GM23338 (cell line): Measurements from ENCODE around the gene TTYH3. TPM values are rescaled to one million over a fixed set of nuclear protein-coding genes. Genes with fewer than 3 reads are reported as not detected.

Experiments used
- ATAC-seq: fragments of 200-7000 bp; cut with Tn5 transposase; 3 replicates; pipeline ENCODE4 v1.9.1; 2020
- DNase-seq: peaks from one replicate; pipeline ENCODE4 v3.0.0-alpha.2; 2015; ENCODE audit warnings: low spot score
- H2AFZ ChIP-seq: fragments of 200-600 bp; sonication (generic); 2 replicates; pipeline ENCODE4 v1.8.0; 2016; ENCODE audit warnings: antibody characterized with exemption, mild to moderate bottlenecking, moderate library complexity
- H3F3A ChIP-seq: fragments of 200-600 bp; sonication (generic); replicated peaks from 2 replicates; pipeline ENCODE4 v1.8.0; 2017; ENCODE audit warnings: antibody characterized with exemption, mixed run types, low read depth
- H3K27ac ChIP-seq: fragments of 200-600 bp; sonication (generic); 2 replicates; pipeline ENCODE4 v1.6.1; 2016; ENCODE audit warnings: low read depth
- H3K27me3 ChIP-seq: fragments of 200-600 bp; sonication (generic); 2 replicates; pipeline ENCODE4 v1.8.0; 2016; ENCODE audit warnings: mild to moderate bottlenecking, mixed run types, moderate library complexity; ENCODE audit not compliant: insufficient read depth
- H3K36me3 ChIP-seq: fragments of 200-600 bp; sonication (generic); 2 replicates; pipeline ENCODE4 v1.8.0; 2016; ENCODE audit warnings: mild to moderate bottlenecking; ENCODE audit not compliant: insufficient read depth
- H3K4me1 ChIP-seq: fragments of 200-600 bp; sonication (generic); 2 replicates; pipeline ENCODE4 v1.8.0; 2016; ENCODE audit warnings: mild to moderate bottlenecking, moderate library complexity; ENCODE audit not compliant: insufficient read depth
- H3K4me2 ChIP-seq: fragments of 200-600 bp; sonication (generic); 2 replicates; pipeline ENCODE4 v1.7.1; 2017; ENCODE audit warnings: mixed run types
- H3K4me3 ChIP-seq: fragments of 200-600 bp; sonication (generic); 2 replicates; pipeline ENCODE4 v1.6.1; 2016; ENCODE audit warnings: mixed run types
- H3K79me2 ChIP-seq: fragments of 200-600 bp; sonication (generic); replicated peaks from 2 replicates; pipeline ENCODE4 v1.8.0; 2017; ENCODE audit warnings: mild to moderate bottlenecking; ENCODE audit not compliant: insufficient read depth
- H3K9me2 ChIP-seq: fragments of 200-600 bp; sonication (generic); 2 replicates; pipeline ENCODE4 v1.8.0; 2017; ENCODE audit not compliant: insufficient read depth
- H4K20me1 ChIP-seq: fragments of 200-600 bp; sonication (generic); replicated peaks from 2 replicates; pipeline ENCODE4 v1.8.0; 2017; ENCODE audit warnings: mild to moderate bottlenecking; ENCODE audit not compliant: insufficient read depth
- H3K27ac Mint-ChIP-seq: 2 replicates; pipeline ENCODE4 v1.8.0; 2020; ENCODE audit warnings: inconsistent platforms, mild to moderate bottlenecking, moderate library complexity, mixed read lengths
- H3K27me3 Mint-ChIP-seq: 3 replicates; pipeline ENCODE4 v1.8.0; 2022; ENCODE audit warnings: low read depth, mild to moderate bottlenecking, moderate library complexity, mixed read lengths, inconsistent platforms; ENCODE audit not compliant: insufficient read depth, poor library complexity
- H3K36me3 Mint-ChIP-seq: 3 replicates; pipeline ENCODE4 v1.8.0; 2021; ENCODE audit warnings: low read depth, mild to moderate bottlenecking, inconsistent platforms, moderate library complexity, mixed read lengths
- H3K4me1 Mint-ChIP-seq: 3 replicates; pipeline ENCODE4 v1.8.0; 2020; ENCODE audit warnings: mild to moderate bottlenecking, inconsistent platforms, mixed read lengths
- H3K4me3 Mint-ChIP-seq: 3 replicates; pipeline ENCODE4 v1.8.0; 2021; ENCODE audit warnings: moderate library complexity, mild to moderate bottlenecking, inconsistent platforms, mixed read lengths
- H3K9me3 Mint-ChIP-seq: 3 replicates; pipeline ENCODE4 v1.8.0; 2020; ENCODE audit warnings: moderate library complexity, mild to moderate bottlenecking, inconsistent platforms, mixed read lengths
- CREB1 ChIP-seq: fragments of 250-450 bp; sonication (Bioruptor Pico); IDR thresholded peaks from 2 replicates; pipeline ENCODE4 v1.5.0; 2020; ENCODE audit warnings: low read depth, mild to moderate bottlenecking, moderate library complexity
- CTCF ChIP-seq, 2 experiments: fragments of 200-600 bp in 1 of 2; sonication (generic) in 1 of 2; conservative IDR thresholded peaks; 2 replicates each; pipeline versions ENCODE4 v1.5.1 to v1.6.1; 2016 to 2017; ENCODE audit warnings: antibody characterized with exemption in 2 of 2, low read depth in 2 of 2, mild to moderate bottlenecking in 2 of 2, moderate library complexity in 1 of 2
- ETS1 ChIP-seq: IDR thresholded peaks from 2 replicates; pipeline ENCODE4 v1.6.1; 2016; ENCODE audit warnings: antibody characterized with exemption
- EZH2 ChIP-seq: fragments of 200-600 bp; sonication (generic); IDR thresholded peaks from one replicate; pipeline ENCODE4 v1.8.0; 2017; ENCODE audit warnings: antibody characterized with exemption, mild to moderate bottlenecking, low read depth; ENCODE audit not compliant: unreplicated experiment
- EZH2phosphoT487 ChIP-seq: fragments of 200-600 bp; sonication (generic); IDR thresholded peaks from one replicate; pipeline ENCODE4 v1.8.1; 2018; ENCODE audit warnings: antibody characterized with exemption; ENCODE audit not compliant: unreplicated experiment
- JUNB ChIP-seq: IDR thresholded peaks from one replicate; pipeline ENCODE4 v1.6.1; 2016; ENCODE audit warnings: antibody characterized with exemption; ENCODE audit not compliant: unreplicated experiment
- NANOG ChIP-seq: IDR thresholded peaks from 2 replicates; pipeline ENCODE4 v1.6.1; 2016; ENCODE audit warnings: antibody characterized with exemption, borderline replicate concordance
- POLR2AphosphoS5 ChIP-seq: IDR thresholded peaks from 2 replicates; pipeline ENCODE4 v1.6.1; 2016; ENCODE audit warnings: antibody characterized with exemption, low read depth
- STAT1 ChIP-seq: IDR thresholded peaks from one replicate; pipeline ENCODE4 v1.6.1; 2016; ENCODE audit warnings: antibody characterized with exemption; ENCODE audit not compliant: unreplicated experiment
- ZNF114 ChIP-seq: fragments of 250-450 bp; sonication (Bioruptor Pico); IDR thresholded peaks from 2 replicates; pipeline ENCODE4 v1.5.0; 2020; ENCODE audit warnings: mild to moderate bottlenecking, moderate library complexity
- ZNF331 ChIP-seq: fragments of 250-450 bp; sonication (Bioruptor Pico); IDR thresholded peaks from 2 replicates; pipeline ENCODE4 v1.5.0; 2020; ENCODE audit warnings: low read depth, mild to moderate bottlenecking, moderate library complexity
- ZNF462 ChIP-seq: fragments of 250-450 bp; sonication (Bioruptor Pico); IDR thresholded peaks from 2 replicates; pipeline ENCODE4 v1.5.0; 2020; ENCODE audit warnings: mild to moderate bottlenecking, moderate library complexity
- polyA plus RNA-seq: library from polyadenylated mRNA; unstranded; fragments of >200 nt; fragmentation: Nextera tagmentation; extraction: Ambion mirVana; gene quantifications from 2 replicates; pipeline ENCODE4 v1.2.1, GENCODE V29; 2016
- total RNA-seq: library from RNA; depleted of rRNA; stranded (reverse); fragments of >200 nt; shearing (Covaris generic); gene quantifications from 2 replicates; pipeline ENCODE4 v1.2.3, GENCODE V29; 2014
- TF ChIP-seq, protein P1 (sequence below): IDR thresholded peaks from one replicate; pipeline ENCODE4 v1.6.1; 2018; ENCODE audit warnings: antibody characterized with exemption; ENCODE audit not compliant: unreplicated experiment

TTYH3 gene
- total and polyA plus RNA-seq, 2 experiments from 2014 or later = 59.6 to 126 TPM

DNA sequence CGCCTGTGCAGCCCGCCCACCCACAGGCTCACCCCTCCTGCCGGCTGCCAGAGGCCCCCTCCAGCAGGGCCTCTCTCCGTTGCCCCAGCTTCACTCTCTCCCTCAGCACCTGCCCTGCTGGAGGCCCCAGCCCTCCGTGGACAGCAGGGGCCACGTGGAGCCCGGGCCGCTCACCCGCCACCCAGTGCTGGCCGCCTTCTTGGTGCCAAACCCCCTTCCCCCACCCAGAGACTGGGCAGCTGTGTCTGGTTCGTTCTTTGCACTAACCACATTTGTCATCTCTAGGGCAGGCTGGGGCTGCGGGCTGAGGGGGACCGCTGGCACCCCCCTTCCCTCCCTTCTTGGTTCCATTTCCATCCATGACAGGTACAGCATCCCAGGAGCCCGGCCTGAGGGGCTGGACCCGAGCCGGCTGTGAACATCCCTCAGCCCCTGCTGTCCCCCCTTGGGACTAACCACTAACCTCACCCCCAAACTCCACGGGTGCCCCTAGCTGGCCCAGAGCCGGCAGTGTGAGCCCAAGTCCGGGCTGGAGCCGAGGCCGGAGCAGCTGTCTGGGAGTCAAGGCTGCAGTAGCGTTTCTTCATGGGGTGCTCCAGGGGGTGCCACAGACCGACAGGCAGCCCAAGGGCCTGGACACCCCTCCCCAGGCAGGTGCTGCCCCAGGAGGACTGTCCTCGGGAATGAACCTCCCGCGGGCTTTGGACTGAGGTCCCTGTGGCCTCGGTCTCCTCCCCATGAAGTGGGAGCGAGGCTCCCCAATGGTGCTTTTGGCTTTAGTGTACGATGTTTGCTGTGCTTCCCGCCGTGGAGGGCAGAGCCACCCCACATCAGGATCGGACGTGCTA lies 30.7 kb downstream of the TTYH3 start:
- peaks cover 9% of the 10 kb centered on the region; the same call in 2 of the 3 replicates for H3K4me1 Mint-ChIP-seq
- H3K79me2 ChIP-seq = no peaks in the 10 kb centered on the region
- no peak overlapping the region for H3K27ac Mint-ChIP-seq
- DNase-seq (no peak), ATAC-seq (no peak)
- peaks cover 17% of the 10 kb centered on the region for H3K27me3 Mint-ChIP-seq
- no peak overlapping the region for H2AFZ ChIP-seq
- H3K36me3 Mint-ChIP-seq = peaks cover 4% of the 10 kb centered on the region
- TF ChIP-seq CREB1 (CRISPR knock-in tag) (no peak), EZH2 (no peak), ETS1 (no peak), CTCF (conservative IDR thresholded peaks at IDR 0.05; ENCODE audit: low read depth in 2 of 2) (no peak), POLR2AphosphoS5 (no peak; the same call in none of the 2 replicates), ZNF331 (CRISPR knock-in tag) (no peak), STAT1 (no peak), EZH2phosphoT487 (no peak), ZNF462 (CRISPR knock-in tag) (no peak), JUNB (no peak), NANOG (no peak), ZNF114 (CRISPR knock-in tag) (no peak)
- TF ChIP-seq, protein P1, sequence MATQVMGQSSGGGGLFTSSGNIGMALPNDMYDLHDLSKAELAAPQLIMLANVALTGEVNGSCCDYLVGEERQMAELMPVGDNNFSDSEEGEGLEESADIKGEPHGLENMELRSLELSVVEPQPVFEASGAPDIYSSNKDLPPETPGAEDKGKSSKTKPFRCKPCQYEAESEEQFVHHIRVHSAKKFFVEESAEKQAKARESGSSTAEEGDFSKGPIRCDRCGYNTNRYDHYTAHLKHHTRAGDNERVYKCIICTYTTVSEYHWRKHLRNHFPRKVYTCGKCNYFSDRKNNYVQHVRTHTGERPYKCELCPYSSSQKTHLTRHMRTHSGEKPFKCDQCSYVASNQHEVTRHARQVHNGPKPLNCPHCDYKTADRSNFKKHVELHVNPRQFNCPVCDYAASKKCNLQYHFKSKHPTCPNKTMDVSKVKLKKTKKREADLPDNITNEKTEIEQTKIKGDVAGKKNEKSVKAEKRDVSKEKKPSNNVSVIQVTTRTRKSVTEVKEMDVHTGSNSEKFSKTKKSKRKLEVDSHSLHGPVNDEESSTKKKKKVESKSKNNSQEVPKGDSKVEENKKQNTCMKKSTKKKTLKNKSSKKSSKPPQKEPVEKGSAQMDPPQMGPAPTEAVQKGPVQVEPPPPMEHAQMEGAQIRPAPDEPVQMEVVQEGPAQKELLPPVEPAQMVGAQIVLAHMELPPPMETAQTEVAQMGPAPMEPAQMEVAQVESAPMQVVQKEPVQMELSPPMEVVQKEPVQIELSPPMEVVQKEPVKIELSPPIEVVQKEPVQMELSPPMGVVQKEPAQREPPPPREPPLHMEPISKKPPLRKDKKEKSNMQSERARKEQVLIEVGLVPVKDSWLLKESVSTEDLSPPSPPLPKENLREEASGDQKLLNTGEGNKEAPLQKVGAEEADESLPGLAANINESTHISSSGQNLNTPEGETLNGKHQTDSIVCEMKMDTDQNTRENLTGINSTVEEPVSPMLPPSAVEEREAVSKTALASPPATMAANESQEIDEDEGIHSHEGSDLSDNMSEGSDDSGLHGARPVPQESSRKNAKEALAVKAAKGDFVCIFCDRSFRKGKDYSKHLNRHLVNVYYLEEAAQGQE = no peak
- H3K9me2 ChIP-seq = no peaks in the 10 kb centered on the region
- H3K27me3 ChIP-seq = no peaks in the 10 kb centered on the region
- H3K4me2 ChIP-seq = no peak overlapping the region
- 0 out of 2 replicates have a peak overlapping the region, but pooled peaks have one; percentile 55 for H3K27ac ChIP-seq
- H3K4me3 ChIP-seq = no peak overlapping the region
- H3K4me3 Mint-ChIP-seq = no peak overlapping the region
- no peaks in the 10 kb centered on the region for H3F3A ChIP-seq
- H3K36me3 ChIP-seq = no peaks in the 10 kb centered on the region
- peaks cover 4% of the 10 kb centered on the region; the same call in 1 of the 3 replicates for H3K9me3 Mint-ChIP-seq
- no peaks in the 10 kb centered on the region; the same call in 1 of the 2 replicates for H4K20me1 ChIP-seq
- H3K4me1 ChIP-seq = no peaks in the 10 kb centered on the region; the same call in 1 of the 2 replicates
